A549 (cell line): ENCODE results near the gene MND1.

ENCODE experiments used
- CHD2 ChIP-seq: fragments of 150-350 bp; IDR thresholded peaks from 2 replicates; pipeline ENCODE4 v1.6.1; 2014; ENCODE audit warnings: low read length; ENCODE audit not compliant: partially characterized antibody
- EP300 ChIP-seq, 2 experiments: fragments of >200 bp; sonication (Bioruptor Twin); formaldehyde crosslinking; IDR thresholded peaks; 2 replicates in 1 of 2; 3 replicates in 1 of 2; pipeline ENCODE4 v1.6.1; 2016 to 2017
- KDM5A ChIP-seq: fragments of 200-600 bp; sonication (generic); IDR thresholded peaks from 2 replicates; pipeline ENCODE4 v1.6.1; 2016; ENCODE audit warnings: antibody characterized with exemption, mild to moderate bottlenecking
- MAX ChIP-seq: IDR thresholded peaks from 2 replicates; pipeline ENCODE4 v1.6.1; 2012
- MYC ChIP-seq: IDR thresholded peaks from 2 replicates; pipeline ENCODE4 v1.6.1; 2012; ENCODE audit warnings: mild to moderate bottlenecking, inconsistent platforms, low read length, improper control_type of control experiment, borderline replicate concordance
- POLR2A ChIP-seq: IDR thresholded peaks from 2 replicates; pipeline ENCODE4 v1.6.1; 2012; ENCODE audit warnings: mild to moderate bottlenecking, low read length
- POLR2AphosphoS2 ChIP-seq: conservative IDR thresholded peaks from 2 replicates; pipeline ENCODE4 v1.6.1; 2012; ENCODE audit warnings: low read length, improper control_type of control experiment, inconsistent platforms
- RAD21 ChIP-seq, 2 experiments: fragments of >200 bp in 1 of 2; sonication (Bioruptor Twin) in 1 of 2; formaldehyde crosslinking in 1 of 2; IDR thresholded peaks in 1 of 2; conservative IDR thresholded peaks in 1 of 2; 2 replicates in 1 of 2; 3 replicates in 1 of 2; pipeline ENCODE4 v1.6.1; 2012 to 2018; ENCODE audit warnings: inconsistent platforms in 1 of 2
- RFX5 ChIP-seq: fragments of 450-650 bp; IDR thresholded peaks from 2 replicates; pipeline ENCODE4 v1.7.1; 2014; ENCODE audit warnings: antibody characterized with exemption, mild to moderate bottlenecking, moderate library complexity
- ZNF302 ChIP-seq: fragments of 250-450 bp; sonication (Bioruptor Pico); IDR thresholded peaks from 2 replicates; pipeline ENCODE4 v1.9.0; 2021; ENCODE audit warnings: inconsistent platforms, mild to moderate bottlenecking, moderate library complexity
- TF ChIP-seq, protein P1 (sequence below): fragments of >200 bp; sonication (Bioruptor Twin); formaldehyde crosslinking; IDR thresholded peaks from 3 replicates; pipeline ENCODE4 v1.5.1; 2016
- TF ChIP-seq, protein P2 (sequence below): fragments of 150-350 bp; IDR thresholded peaks from 2 replicates; pipeline ENCODE4 v1.6.1; 2014; ENCODE audit warnings: low read depth, mild to moderate bottlenecking, low read length
- TF ChIP-seq, protein P3 (sequence below): fragments of 250-450 bp; sonication (Bioruptor Pico); IDR thresholded peaks from 2 replicates; pipeline ENCODE4 v1.5.0; 2021; ENCODE audit warnings: mild to moderate bottlenecking, moderate library complexity, borderline replicate concordance

DNA sequence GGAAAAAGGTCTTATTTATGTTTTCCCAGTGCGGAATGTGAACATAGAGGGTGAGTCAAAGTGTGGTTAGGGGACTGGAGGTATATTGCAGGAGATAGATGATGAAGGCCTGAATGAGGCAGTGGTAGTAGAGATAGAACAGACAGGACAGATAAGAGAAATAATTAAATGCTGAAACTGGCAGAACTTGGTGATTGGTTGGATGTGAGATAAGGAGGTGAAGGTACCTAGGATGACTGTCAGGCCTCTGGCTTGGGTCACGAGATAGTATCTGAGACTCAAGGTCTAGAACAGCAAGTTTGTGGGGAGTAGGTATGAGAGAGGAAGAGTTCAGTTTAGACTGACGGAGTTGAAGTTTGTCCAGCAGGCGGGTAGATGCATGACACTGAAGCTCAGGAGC, 3.5 kb downstream of the MND1 start:
- TF ChIP-seq, protein P1, sequence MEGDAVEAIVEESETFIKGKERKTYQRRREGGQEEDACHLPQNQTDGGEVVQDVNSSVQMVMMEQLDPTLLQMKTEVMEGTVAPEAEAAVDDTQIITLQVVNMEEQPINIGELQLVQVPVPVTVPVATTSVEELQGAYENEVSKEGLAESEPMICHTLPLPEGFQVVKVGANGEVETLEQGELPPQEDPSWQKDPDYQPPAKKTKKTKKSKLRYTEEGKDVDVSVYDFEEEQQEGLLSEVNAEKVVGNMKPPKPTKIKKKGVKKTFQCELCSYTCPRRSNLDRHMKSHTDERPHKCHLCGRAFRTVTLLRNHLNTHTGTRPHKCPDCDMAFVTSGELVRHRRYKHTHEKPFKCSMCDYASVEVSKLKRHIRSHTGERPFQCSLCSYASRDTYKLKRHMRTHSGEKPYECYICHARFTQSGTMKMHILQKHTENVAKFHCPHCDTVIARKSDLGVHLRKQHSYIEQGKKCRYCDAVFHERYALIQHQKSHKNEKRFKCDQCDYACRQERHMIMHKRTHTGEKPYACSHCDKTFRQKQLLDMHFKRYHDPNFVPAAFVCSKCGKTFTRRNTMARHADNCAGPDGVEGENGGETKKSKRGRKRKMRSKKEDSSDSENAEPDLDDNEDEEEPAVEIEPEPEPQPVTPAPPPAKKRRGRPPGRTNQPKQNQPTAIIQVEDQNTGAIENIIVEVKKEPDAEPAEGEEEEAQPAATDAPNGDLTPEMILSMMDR: no peak
- no peak for TF ChIP-seq RFX5
- no peak for TF ChIP-seq EP300 (IDR thresholded peaks at IDR 0.05)
- no peak for TF ChIP-seq MAX
- TF ChIP-seq, protein P2, sequence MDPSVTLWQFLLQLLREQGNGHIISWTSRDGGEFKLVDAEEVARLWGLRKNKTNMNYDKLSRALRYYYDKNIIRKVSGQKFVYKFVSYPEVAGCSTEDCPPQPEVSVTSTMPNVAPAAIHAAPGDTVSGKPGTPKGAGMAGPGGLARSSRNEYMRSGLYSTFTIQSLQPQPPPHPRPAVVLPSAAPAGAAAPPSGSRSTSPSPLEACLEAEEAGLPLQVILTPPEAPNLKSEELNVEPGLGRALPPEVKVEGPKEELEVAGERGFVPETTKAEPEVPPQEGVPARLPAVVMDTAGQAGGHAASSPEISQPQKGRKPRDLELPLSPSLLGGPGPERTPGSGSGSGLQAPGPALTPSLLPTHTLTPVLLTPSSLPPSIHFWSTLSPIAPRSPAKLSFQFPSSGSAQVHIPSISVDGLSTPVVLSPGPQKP: no peak
- no peak for TF ChIP-seq KDM5A
- TF ChIP-seq ZNF302: no peak
- no peak for TF ChIP-seq RAD21 (conservative IDR thresholded peaks at IDR 0.05 in 1 of 2, IDR thresholded peaks at IDR 0.05 in 1 of 2)
- no peak for TF ChIP-seq POLR2AphosphoS2
- TF ChIP-seq CHD2: no peak
- TF ChIP-seq, protein P3, sequence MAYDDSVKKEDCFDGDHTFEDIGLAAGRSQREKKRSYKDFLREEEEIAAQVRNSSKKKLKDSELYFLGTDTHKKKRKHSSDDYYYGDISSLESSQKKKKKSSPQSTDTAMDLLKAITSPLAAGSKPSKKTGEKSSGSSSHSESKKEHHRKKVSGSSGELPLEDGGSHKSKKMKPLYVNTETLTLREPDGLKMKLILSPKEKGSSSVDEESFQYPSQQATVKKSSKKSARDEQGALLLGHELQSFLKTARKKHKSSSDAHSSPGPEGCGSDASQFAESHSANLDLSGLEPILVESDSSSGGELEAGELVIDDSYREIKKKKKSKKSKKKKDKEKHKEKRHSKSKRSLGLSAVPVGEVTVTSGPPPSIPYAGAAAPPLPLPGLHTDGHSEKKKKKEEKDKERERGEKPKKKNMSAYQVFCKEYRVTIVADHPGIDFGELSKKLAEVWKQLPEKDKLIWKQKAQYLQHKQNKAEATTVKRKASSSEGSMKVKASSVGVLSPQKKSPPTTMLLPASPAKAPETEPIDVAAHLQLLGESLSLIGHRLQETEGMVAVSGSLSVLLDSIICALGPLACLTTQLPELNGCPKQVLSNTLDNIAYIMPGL: no peak
- TF ChIP-seq POLR2A: no peak
- no peak for TF ChIP-seq MYC
